NCI-H69 (cell line): ENCODE measurements around the gene SLC37A1.

Experiments
- DNase-seq: peaks from one replicate; lab custom pipeline; 2025; lab: John Stamatoyannopoulos, UW

Gene SLC37A1

DNA sequence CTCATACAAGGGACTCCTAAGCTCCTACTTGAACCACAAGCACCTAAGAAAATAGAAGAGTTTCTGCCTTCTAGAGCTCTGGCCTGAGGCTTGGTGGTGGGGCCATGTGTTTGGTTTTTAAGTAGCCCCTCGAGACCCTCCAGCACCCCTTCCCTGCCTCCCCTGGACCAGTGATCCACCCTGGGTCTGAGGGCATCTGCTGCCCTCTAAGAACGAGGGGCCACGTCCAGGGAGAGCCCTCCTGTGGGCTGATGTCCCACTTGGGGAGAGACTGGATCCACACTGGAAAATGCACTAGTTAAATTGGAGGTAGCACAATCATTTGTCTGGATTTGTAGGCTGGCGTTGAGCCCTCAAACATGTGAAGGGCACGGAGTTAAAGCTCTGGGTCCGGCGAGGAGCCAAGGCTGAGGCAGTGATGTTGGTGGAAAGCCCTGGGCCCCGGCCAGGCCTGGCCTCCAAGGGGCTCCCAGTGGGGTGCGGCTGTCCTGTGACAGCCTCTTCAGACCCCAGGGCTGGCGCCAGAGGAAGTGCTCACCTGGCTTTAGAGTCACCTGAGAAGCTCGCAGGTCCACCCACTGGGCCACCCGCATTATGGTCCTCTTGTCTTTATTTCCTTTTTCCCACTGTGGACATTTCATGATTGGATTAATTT, 65.2 kb downstream of the SLC37A1 start:
- DNase-seq, result no peak

DNA sequence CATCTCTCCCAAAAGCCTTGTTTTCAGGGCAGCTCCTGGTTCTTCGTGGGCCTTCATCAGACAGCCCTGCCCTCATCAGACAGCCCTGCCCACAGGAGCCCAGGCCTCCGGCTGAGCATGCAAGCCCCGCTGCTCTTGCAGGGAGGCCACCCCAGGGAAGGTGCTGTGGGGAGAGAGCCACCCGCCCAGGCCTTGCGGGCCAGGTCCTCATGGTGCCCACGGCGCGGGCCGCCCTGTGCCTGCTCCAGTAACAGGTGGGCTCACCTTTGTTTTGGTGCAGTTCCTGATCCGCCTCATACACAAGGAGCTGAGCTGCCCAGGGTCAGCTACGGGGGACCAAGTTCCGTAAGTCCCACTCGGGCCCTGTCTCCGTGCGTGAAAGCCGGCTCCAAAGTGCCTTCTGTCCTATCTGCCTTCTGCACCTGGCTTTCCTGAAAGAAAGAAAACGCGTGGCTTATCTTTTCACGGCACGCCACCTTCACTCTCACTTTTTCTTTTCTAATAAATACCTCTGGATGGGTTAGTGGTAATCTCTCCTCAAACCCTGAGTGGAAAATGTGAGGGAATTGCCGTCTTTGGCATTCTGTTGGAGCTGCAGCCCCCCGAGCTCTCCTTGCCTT, 65.9 kb downstream of the SLC37A1 start:
- DNase-seq, result no peak

DNA sequence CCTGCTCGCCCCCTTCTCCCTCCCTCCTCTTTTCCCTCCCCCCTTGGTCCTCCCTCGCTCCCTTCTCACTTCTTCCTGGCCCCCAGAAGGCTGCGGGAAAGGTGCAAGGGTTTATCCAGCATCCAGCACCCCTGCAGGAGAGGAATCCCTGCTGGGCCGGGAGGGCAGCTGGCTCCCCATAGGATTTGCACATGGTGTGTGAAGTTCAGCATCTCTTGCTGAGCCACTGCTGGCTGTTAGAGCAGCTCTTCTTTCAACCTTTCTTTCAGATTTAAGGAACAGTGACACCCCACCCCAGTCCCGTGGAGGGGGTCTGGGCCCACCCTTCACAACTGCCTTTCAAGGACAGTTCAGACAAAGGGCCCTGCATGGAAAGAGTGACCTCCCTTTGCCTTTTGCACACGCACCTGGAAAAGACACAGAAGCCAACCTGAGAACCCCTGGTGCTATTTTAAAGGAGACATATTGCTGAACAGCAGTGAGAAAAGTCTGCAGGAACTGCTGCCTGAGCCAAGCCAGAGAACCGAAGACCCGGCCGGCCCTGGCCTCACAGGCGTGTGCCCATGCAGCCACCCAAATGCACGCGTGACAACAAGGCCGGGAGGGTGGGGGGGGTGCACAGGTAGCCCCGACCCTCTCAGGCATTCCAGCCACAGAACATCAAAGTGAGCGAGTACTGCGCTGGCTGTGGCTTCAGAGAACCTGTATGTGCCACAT, 66.6 kb downstream of the SLC37A1 start:
- peak; percentile 21 for DNase-seq

DNA sequence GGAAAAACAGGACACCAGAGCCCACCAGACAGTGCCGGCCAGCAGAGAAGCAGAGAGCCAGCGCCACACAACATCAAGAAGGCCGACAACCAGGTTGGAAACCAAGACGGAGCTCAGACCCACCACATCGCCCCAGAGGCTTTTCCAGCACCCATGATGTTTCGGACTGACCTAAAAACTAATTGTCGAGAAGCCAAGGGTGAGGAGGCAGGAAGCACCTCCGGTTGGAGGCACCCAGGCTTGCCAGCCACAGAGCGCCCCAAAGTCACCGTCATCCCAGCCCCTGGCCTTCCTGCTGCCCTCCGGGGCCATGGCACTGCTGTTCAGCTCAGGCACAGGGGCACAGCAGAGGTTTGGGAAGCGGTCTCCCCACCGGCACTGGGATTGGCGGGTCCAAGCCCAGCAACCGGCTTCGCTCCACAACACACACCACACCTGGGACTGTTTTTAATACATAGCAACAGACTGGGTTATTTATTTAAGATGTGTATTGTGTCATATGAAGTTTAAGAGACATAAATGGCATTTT, 67.2 kb downstream of the SLC37A1 start:
- no peak for DNase-seq

DNA sequence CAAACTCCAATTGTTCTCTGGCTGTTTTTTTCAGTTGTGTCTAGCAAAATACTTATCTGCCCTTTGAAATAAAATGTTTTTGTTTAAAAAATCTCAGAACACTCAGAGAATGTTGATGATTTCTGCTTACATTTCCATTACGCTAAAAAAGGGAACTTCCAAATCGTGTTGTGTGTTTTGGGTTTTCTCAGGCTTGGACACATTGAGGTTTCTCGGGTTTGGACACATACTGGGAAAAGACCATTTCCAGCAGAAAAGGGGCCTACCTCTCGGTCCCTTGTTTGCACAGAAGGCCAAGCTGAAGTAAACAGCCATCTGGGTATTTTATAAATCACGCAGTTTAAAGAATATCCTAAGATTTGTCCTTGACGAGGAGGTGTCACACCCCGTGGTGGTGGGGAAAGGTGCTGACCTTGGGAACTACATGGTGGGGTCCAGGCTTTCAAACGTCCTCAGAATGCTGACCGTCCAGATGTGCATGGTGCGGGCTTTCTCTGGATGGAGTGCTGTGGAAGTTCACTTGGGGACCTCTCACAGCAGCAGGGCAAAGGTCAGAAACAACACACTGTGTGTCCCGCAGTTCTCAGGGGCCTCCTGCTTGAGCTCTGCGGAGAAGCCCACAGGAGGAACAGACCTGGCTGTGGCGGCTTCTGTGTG, 67.8 kb downstream of the SLC37A1 start:
- DNase-seq, result no peak

DNA sequence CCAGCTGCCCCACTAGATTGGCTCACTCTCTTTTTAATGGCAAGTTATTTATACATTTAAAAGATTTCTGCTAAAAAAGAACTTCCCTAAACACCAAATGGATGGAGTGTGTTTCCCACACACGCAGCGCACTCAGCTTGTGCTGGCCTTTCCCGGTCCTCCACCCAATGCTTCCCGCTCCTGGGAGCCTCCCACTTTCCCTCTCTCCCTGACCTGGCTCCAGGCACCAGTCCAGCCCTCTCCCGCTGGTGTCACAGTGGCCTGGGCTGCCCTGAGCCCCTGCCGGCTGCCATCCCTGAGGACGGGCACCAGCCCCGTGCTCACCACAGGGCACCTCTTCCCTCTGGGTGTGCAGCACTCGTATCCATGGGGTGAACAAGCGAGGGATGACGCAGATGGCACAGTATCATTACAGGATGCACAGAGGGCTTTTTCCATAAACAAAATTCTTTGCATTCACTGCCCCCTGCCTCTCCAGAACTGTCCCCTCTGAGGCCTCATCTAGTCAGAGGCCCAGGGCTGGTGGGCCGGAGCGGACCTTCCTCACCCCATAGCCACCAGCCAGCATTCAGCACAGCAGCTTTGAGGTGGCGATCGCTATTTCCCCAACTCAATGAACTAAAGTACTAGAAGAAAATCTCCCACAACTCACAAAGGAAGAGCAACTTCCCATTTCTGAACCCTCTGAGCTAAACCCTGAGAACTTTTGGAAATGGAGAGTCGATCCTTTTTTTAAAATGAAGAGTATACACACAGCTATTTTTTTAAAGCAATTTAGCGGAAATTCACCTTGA, 68.5 kb downstream of the SLC37A1 start:
- DNase-seq, result no peak

- no peak for DNase-seq
Observed at GRCh38 chr21:42582787-42583476, 69.3 kb downstream of the SLC37A1 start.

DNA sequence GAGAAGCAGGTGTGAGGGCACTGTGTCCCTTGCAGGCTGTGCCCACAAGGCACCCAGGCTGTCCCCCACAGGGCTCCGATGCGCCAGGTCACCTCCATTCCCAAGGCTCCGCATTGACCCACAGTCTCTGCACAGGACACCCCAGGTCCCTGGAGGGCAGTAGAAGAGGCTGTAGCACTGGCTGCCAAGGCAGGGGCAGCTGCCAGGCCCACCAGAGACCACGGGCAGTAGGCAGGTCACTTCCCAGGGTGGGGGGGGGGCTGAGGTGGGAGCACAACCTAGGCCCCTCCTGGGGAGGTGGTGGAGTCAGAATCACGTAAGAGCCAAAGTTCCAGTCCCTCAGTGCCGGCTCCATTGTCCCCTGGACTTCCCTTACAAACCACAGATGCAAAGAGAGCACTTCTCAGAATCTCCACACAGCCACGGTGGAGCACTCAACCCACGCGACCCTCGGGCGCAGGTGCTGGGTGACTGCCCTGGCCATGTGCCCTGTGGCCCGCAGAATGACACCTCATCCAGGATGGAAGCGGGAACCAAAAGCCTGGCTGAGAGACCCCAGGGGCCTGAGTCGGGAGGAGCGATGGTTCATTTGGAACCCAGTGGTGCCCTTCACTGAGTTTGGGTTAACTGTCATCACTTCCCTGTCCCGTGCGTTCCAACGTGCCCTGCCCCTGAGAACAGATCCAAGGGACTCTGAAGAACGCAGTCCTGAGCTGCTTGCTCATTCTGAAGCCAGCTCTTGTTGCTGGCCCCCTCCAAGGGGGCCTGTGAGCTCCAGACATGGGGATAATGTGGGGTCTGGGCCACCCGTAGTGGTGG, 70.0 kb downstream of the SLC37A1 start:
- no peak for DNase-seq

GRCh38 chr21:42584296-42584641, 70.6 kb downstream of the SLC37A1 start:
- no peak for DNase-seq

DNA sequence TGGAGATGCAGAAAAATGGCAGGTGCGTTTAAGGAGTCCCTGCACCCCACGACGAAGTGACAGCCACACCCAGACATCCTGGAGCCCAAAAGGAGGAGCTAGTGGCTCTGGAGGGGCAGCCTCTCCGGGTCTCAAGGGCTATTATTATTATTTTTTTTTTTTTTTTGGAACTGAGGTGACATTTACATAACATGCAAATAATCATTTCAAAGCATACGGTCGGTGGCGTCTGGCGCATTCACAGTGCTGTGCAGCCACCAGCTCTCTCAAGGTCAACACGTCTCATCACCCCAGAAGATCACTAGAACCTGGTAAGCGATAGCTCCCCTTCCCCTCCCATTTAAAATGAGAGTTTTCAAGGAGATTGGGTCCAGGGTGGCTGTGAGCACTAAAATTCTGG, 72.2 kb downstream of the SLC37A1 start:
- no peak for DNase-seq

- no peak for DNase-seq
Observed at GRCh38 chr21:42586406-42586805, 72.8 kb downstream of the SLC37A1 start.

- no peak for DNase-seq
Observed at GRCh38 chr21:42587036-42587435, 73.4 kb downstream of the SLC37A1 start.

DNA sequence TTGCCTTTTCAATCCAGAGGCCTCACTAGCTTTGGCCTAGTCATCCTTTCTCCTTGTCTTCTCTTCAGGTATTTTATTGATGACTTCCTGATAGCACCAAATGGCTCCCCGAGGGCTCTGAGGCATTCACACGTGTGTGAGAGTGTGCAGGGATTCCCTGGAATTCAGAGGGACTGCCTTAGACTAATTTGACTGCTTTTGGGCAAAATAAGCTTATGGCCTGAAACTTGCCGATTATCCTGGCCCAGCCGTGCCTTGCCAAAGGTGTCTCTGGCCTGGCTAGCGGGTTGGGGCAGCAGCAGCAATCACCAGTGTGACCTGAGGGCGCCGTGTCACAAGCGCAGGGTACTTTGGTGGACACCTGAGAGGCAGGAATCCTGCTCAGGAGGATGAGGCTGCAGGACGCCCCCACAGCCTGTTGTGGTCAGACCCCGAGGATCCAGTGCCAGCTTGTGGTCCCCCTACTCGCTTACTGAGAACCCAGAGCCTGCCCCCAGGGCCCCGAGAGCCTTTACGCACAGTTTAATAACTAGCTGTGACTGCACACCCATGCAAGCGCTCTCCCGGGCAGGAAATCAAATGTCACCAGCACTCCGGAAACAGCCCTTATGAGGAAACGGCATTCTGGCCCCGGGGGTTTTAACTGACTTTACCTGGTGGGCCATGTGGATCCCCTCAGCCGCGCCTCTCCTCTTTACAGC, 76.9 kb downstream of the SLC37A1 start:
- DNase-seq, result no peak

DNA sequence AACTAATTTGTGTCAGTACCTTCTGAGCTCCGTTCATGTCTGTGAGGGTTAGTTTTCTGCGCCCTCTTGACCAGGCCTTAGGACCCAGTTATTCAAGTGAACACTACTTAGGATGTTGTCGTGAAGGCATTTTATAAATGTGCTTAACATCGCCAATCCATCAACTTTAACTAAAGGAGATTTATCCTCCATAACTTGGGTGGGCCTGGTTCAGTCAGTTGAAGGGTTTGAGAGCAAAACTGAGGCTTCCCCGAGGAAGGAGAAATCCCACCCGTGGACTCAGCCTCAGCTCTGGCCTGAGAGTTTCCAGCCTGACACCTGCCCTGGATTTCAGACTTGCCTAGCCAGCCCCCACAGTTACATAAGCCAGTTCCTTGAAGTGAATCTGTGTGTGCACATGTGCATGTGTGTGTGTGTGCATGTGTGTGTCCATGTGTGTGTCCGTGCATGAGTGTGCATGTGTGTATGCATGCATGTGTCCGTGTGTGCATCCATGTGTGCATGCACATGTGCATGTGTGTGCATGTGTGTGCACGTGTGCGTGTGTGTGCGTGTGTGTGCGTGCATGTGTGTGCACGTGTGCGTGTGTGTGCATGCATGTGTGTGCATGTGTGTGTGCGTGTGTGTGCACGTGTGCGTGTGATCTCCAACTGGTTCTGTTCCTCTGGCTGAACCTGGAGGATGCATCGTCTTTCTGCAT, 77.7 kb downstream of the SLC37A1 start:
- no peak for DNase-seq

DNA sequence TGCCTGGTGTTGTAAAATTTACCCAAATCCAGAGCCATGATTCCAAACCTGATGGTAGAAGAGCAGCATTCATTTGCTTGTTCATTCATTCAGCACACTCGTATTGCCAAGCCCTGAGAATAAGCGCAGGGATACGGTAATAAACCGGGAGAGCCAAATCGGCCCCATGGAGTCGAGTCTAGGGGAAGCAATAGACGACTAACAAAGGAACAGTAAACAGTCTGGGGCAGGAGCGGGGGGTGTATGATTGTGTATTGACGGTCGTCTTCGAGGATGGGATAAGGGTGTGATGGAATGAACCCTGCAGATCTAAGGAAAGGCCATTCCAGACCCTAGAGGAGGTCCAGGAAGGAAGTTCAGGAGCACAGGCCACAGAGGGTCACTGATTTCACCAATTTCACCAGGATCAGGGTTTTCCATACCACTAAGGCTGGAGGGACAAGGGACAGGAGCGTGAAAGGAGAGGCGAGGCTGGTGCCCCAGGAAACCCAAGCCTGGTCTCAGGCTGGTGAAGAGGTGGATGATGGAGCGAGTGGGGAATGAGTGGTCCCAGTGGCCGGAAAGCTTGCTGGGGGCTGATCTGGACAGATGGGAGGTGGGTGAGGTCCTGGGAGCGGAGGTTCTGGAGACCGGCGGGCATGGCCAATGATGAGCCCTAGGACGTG, 78.6 kb downstream of the SLC37A1 start:
- DNase-seq, result no peak

DNA sequence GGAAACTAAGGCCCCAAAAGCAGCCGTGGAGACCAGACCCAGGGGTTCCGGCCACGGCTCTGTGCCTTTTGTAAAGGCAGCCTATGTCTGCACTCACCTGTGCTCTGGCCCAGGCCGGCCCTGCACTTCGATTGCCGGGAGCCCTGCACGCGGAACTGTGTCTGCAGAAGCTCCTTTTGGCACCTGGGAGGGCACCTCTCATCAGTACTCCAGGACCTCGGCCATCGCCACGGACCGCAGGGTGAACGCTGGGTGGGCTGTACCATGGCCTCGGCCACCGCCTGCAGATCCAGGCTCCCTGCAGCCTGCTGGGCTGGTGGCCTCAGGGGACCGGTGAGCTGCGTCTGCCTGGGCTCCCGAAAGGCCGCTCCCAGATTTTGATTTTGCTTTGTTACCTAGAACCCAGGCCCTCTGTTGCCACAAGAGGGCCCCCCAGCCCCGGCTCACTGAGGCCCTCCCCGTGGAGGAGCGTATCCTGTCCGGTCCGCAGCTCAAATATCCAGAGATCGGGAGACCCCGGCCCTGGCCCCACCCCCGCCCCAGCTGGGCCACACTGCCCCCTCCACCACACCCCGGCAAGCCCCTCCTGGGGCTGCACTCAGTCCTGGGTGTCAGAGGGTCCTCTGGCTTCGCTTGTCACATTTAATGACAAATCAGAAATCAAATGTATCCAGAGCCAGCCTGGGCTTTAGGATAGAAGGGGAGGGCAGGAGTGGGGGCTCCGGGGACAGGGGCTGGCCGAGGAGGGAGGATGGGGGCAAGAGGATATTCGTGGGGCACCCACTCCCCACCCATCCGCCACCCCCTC, 79.6 kb downstream of the SLC37A1 start:
- DNase-seq, result peak; percentile 77

DNA sequence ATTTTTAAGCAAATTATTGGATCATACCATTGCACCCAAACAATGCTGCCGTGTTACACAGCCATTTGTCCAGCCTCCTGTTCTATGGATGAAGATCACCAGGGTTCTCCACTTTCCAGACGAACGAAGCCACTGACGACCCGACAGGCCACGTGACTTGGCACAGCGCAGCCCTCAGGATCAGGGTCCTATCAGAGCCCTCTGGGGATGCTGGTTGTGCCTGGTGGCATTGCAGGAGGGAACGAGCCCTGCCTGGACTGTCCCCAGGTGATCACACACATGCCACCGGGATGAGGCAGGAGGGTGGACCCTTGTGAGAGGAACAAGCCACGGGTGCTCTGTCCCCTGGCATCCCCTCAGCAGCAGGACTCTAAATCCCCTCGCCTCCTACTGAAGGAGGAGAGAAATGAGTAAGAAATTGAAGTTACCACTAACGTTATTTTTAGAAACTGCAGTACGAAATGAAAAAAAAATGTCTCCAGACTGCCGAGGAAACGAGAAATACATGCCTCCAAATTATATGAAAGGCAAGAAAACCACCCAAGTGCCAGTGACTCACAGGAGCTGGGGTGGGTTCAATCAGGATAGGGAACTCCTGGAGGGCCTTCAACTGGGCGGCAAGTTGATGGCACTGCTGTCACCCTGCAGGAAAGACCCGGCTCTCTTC, 81.1 kb downstream of the SLC37A1 start:
- DNase-seq, result no peak
